Measurements from ENCODE around the gene BACE2.

- TF ChIP-seq, protein P1, sequence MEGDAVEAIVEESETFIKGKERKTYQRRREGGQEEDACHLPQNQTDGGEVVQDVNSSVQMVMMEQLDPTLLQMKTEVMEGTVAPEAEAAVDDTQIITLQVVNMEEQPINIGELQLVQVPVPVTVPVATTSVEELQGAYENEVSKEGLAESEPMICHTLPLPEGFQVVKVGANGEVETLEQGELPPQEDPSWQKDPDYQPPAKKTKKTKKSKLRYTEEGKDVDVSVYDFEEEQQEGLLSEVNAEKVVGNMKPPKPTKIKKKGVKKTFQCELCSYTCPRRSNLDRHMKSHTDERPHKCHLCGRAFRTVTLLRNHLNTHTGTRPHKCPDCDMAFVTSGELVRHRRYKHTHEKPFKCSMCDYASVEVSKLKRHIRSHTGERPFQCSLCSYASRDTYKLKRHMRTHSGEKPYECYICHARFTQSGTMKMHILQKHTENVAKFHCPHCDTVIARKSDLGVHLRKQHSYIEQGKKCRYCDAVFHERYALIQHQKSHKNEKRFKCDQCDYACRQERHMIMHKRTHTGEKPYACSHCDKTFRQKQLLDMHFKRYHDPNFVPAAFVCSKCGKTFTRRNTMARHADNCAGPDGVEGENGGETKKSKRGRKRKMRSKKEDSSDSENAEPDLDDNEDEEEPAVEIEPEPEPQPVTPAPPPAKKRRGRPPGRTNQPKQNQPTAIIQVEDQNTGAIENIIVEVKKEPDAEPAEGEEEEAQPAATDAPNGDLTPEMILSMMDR (IDR thresholded peaks at IDR 0.05) = no peak
- no peak for TF ChIP-seq POLR2A (IDR thresholded peaks at IDR 0.05)
Measured at GRCh38 chr21:41186755-41187536, 19.0 kb downstream of the BACE2 start.
